NT2/D1 (cell line): Measurements from ENCODE around the gene BAIAP2L2.

ENCODE experiments used
- SUZ12 ChIP-seq: IDR thresholded peaks from 2 replicates; pipeline ENCODE4 v1.6.1; 2011; ENCODE audit not compliant: insufficient read length, insufficient read depth; ENCODE audit errors: extremely low read depth
- YY1 ChIP-seq: IDR thresholded peaks from 2 replicates; pipeline ENCODE4 v1.6.1; 2011; ENCODE audit not compliant: insufficient read length, insufficient read depth
- ZNF274 ChIP-seq: IDR thresholded peaks from 2 replicates; pipeline ENCODE4 v1.6.1; 2011; ENCODE audit warnings: mild to moderate bottlenecking, low read depth, low read length

- TF ChIP-seq YY1 (no peak), ZNF274 (no peak), SUZ12 (no peak)
Measured at GRCh38 chr22:38097058-38097457, 13.4 kb downstream of the BAIAP2L2 start.
